HEK293T (cell line): ENCODE measurements around the gene ACP5.
"Not testable (repeated sequence)": the region's sequence is repeated elsewhere in the genome, so short reads cannot be mapped to it uniquely, and the experiment has no call there.

ENCODE experiments used
- ARNT ChIP-seq: fragments of 450-650 bp; IDR thresholded peaks from 2 replicates; pipeline ENCODE4 v1.6.1; 2017; ENCODE audit warnings: mild to moderate bottlenecking
- ELF4 ChIP-seq: fragments of 450-650 bp; IDR thresholded peaks from 2 replicates; pipeline ENCODE4 v1.6.1; 2017; ENCODE audit warnings: antibody characterized with exemption
- FOXK2 ChIP-seq: fragments of 450-650 bp; IDR thresholded peaks from 2 replicates; pipeline ENCODE4 v1.6.1; 2016; ENCODE audit warnings: mild to moderate bottlenecking
- FOXM1 ChIP-seq: fragments of 450-650 bp; IDR thresholded peaks from 2 replicates; pipeline ENCODE4 v1.6.1; 2017; ENCODE audit warnings: mild to moderate bottlenecking, borderline replicate concordance
- PKNOX1 ChIP-seq: fragments of 450-650 bp; IDR thresholded peaks from 2 replicates; pipeline ENCODE4 v1.6.1; 2016
- SP1 ChIP-seq: fragments of 450-650 bp; IDR thresholded peaks from 2 replicates; pipeline ENCODE4 v1.6.1; 2017
- SUZ12 ChIP-seq: fragments of 450-650 bp; IDR thresholded peaks from 2 replicates; pipeline ENCODE4 v1.6.1; 2016; ENCODE audit warnings: mild to moderate bottlenecking
- TARDBP ChIP-seq: fragments of 450-650 bp; IDR thresholded peaks from 2 replicates; pipeline ENCODE4 v1.6.1; 2016
- ZNF384 ChIP-seq: fragments of 450-650 bp; IDR thresholded peaks from 2 replicates; pipeline ENCODE4 v1.6.1; 2016

DNA sequence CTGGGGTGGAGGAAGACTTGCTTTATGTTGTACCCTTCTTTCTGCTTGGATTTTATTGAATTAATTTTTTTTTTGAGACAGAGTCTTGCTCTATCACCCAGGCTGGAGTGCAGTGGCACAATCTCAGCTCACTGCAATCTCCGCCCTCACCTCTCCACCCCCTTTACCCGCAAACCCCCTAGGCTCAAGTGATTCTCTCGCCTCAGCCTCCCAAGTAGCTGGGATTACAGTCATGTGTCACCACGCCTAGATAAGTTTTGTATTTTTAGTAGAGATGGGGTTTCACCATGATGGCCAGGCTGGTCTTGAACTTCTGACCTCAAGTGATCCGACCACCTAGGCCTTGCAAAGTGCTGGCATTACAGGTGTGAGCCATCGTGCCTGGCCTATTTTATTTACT is 4.1 kb downstream of the ACP5 start:
- not testable (repeated sequence) for TF ChIP-seq TARDBP, SUZ12, FOXM1, ARNT, SP1, ZNF384, ELF4, FOXK2, PKNOX1
